Large intestine (tissue), 3 donors: ENCODE results near the gene TMEM167A. TPM values are rescaled to one million over a fixed set of nuclear protein-coding genes. Genes with fewer than 3 reads are reported as not detected.

ENCODE experiments used
- DNase-seq, 2 donors: peaks; one replicate each; pipeline versions ENCODE4 v3.0.0 to v3.0.0-alpha.2; 2013
- H3K27ac ChIP-seq: one replicate; pipeline ENCODE4 v1.5.1; 2013; ENCODE audit warnings: low read length
- H3K27me3 ChIP-seq: 2 replicates; pipeline ENCODE4 v1.6.1; 2013; ENCODE audit warnings: low read length; ENCODE audit not compliant: control insufficient read depth, insufficient read depth
- H3K36me3 ChIP-seq: 2 replicates; pipeline ENCODE4 v1.6.1; 2013; ENCODE audit warnings: low read length; ENCODE audit not compliant: control insufficient read depth, insufficient read depth
- H3K4me1 ChIP-seq: one replicate; pipeline ENCODE4 v1.6.1; 2013; ENCODE audit warnings: low read length; ENCODE audit not compliant: control insufficient read depth, insufficient read depth
- H3K4me3 ChIP-seq: one replicate; pipeline ENCODE4 v1.5.1; 2013; ENCODE audit warnings: low read length
- H3K9me3 ChIP-seq: one replicate; pipeline ENCODE4 v1.6.1; 2013; ENCODE audit warnings: mild to moderate bottlenecking, low read depth, low read length, moderate library complexity; ENCODE audit not compliant: control insufficient read depth
- WGBS: methylation state at CpG from one replicate; pipeline ENCODE4 v1.1.5; 2013; ENCODE audit warnings: low lambda C conversion rate; ENCODE audit not compliant: insufficient coverage; 5-methylcytosine and 5-hydroxymethylcytosine counted together
- polyA plus RNA-seq: library from polyadenylated mRNA; unstranded; fragments of 120-200 nt; gene quantifications from one replicate; pipeline ENCODE4 v1.2.1, GENCODE V29; 2013

The TMEM167A gene
- polyA plus RNA-seq, 1 donor: 68.2 TPM

DNA sequence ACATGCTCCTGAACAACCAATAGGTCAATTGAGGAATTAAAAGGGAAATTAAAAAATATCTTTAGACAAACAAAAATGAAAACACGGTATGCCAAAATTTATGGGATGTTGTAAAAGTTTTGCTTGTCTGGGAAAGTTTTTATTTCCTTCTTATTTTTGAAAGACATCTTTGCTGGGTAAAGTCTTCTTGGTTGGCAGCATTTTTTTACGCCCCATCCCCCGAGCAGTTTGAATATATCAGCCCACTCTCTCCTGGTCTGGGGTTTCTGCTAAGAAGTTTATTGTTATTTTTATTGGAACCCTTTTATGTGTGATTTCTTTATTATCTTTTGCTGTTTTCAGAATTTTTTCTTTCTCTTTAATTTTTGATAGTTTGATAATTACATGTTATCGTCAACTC lies 16.5 kb upstream of the TMEM167A start:
- WGBS: no CpG with 5 or more reads among the region's 4 CpGs
- H3K9me3 ChIP-seq: peaks cover 17% of the 10 kb centered on the region
- no peak overlapping the region for H3K27ac ChIP-seq

GRCh38 chr5:83092619-83093018 lies 15.4 kb upstream of the TMEM167A start:
- peaks cover 17% of the 10 kb centered on the region for H3K9me3 ChIP-seq
- H3K36me3 ChIP-seq: no peaks in the 10 kb centered on the region
- H3K27me3 ChIP-seq: no peaks in the 10 kb centered on the region
- DNase-seq: no peak
- WGBS: no CpG with 5 or more reads among the region's 2 CpGs
- H3K4me1 ChIP-seq: peaks cover 4% of the 10 kb centered on the region
- no peak overlapping the region for H3K4me3 ChIP-seq
- no peak overlapping the region for H3K27ac ChIP-seq

More for the DNA sequence above, 16.5 kb upstream of the TMEM167A start:
- no peak for DNase-seq
- Histone ChIP-seq H3K4me1 (peaks cover 14% of the 10 kb centered on the region), H3K27me3 (no peaks in the 10 kb centered on the region), H3K36me3 (no peaks in the 10 kb centered on the region), H3K4me3 (no peak overlapping the region)

- no peak overlapping the region for H3K4me3 ChIP-seq
- no peak overlapping the region for H3K27ac ChIP-seq
- no peaks in the 10 kb centered on the region for H3K36me3 ChIP-seq
- DNase-seq: no peak
- H3K9me3 ChIP-seq: peaks cover 17% of the 10 kb centered on the region
- H3K27me3 ChIP-seq: no peaks in the 10 kb centered on the region
- no CpG with 5 or more reads among the region's 3 CpGs for WGBS
- no peaks in the 10 kb centered on the region for H3K4me1 ChIP-seq
Measured at GRCh38 chr5:83090169-83090568, 13.0 kb upstream of the TMEM167A start.

DNA sequence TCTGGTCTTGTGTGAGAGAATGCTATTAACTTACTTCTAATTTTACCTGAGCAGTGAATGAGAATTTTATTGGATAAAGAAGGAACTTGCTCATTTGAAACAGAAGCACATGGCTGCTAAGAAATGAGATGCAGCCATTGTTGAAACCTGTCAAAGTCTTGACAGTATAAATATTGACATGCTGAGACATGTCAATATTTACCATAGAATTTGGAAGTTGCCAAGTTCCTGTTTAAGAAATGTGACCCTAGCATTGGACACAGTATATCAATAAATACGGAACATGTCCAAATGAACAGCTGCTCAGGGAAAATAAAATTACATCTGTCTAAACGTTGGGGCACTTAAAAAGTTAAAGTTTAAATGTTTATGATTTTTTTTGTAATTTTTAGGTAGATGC lies 7.9 kb upstream of the TMEM167A start:
- 64% methylated on average over 2 of the region's 2 CpGs for WGBS
- H3K27ac ChIP-seq: no peak overlapping the region
- no peak for DNase-seq

GRCh38 chr5:83084336-83084735 lies 7.1 kb upstream of the TMEM167A start:
- no peaks in the 10 kb centered on the region for H3K36me3 ChIP-seq
- no peak overlapping the region for H3K27ac ChIP-seq
- no peak overlapping the region for H3K4me3 ChIP-seq
- no peaks in the 10 kb centered on the region for H3K9me3 ChIP-seq
- WGBS: no CpG with 5 or more reads among the region's 2 CpGs
- no peaks in the 10 kb centered on the region for H3K27me3 ChIP-seq
- no peak for DNase-seq
- no peaks in the 10 kb centered on the region for H3K4me1 ChIP-seq

More for the DNA sequence above, 7.9 kb upstream of the TMEM167A start:
- Histone ChIP-seq H3K27me3 (no peaks in the 10 kb centered on the region), H3K9me3 (no peaks in the 10 kb centered on the region), H3K36me3 (no peaks in the 10 kb centered on the region), H3K4me3 (no peak overlapping the region), H3K4me1 (no peaks in the 10 kb centered on the region)

DNA sequence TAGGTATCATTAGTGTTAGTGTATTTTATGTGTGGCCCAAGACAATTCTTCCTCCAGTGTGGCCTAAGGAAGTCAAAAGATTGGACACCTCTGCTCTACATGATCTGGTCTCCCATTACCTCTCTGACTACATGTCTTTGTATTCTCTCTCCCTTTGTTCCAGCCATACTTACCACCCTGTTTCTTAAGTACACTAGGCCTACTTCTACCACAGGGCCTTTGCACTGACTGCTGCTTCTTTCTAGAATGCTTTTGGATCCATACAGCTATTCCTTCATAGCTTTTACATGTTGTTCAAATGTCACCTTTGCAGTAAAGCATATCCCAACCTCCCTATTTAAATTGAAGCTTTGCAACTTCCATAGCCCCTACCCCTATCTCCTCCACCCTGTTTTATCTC lies 5.6 kb upstream of the TMEM167A start:
- Histone ChIP-seq H3K4me1 (peaks cover 2% of the 10 kb centered on the region), H3K27me3 (no peaks in the 10 kb centered on the region), H3K4me3 (no peak overlapping the region), H3K27ac (no peak overlapping the region), H3K9me3 (no peaks in the 10 kb centered on the region), H3K36me3 (no peaks in the 10 kb centered on the region)
- no peak for DNase-seq

GRCh38 chr5:83077662-83078261 lies 568 bp upstream of the TMEM167A start:
- H3K36me3 ChIP-seq: peaks cover 2% of the 10 kb centered on the region
- no peaks in the 10 kb centered on the region for H3K27me3 ChIP-seq
- peak overlapping the region; percentile 93 for H3K4me3 ChIP-seq
- WGBS: no CpG with 5 or more reads among the region's 14 CpGs
- no peak for DNase-seq
- peak overlapping the region; percentile 91 for H3K27ac ChIP-seq
- peaks cover 2% of the 10 kb centered on the region for H3K4me1 ChIP-seq
- H3K9me3 ChIP-seq: no peaks in the 10 kb centered on the region

- Histone ChIP-seq H3K4me1 (no peaks in the 10 kb centered on the region), H3K27ac (no peak overlapping the region), H3K9me3 (no peaks in the 10 kb centered on the region), H3K27me3 (no peaks in the 10 kb centered on the region), H3K4me3 (no peak overlapping the region), H3K36me3 (peaks cover 2% of the 10 kb centered on the region)
- no CpG with 5 or more reads among the region's 6 CpGs for WGBS
- DNase-seq: no peak
Measured at GRCh38 chr5:83072966-83073365, 4.2 kb downstream of the TMEM167A start.

DNA sequence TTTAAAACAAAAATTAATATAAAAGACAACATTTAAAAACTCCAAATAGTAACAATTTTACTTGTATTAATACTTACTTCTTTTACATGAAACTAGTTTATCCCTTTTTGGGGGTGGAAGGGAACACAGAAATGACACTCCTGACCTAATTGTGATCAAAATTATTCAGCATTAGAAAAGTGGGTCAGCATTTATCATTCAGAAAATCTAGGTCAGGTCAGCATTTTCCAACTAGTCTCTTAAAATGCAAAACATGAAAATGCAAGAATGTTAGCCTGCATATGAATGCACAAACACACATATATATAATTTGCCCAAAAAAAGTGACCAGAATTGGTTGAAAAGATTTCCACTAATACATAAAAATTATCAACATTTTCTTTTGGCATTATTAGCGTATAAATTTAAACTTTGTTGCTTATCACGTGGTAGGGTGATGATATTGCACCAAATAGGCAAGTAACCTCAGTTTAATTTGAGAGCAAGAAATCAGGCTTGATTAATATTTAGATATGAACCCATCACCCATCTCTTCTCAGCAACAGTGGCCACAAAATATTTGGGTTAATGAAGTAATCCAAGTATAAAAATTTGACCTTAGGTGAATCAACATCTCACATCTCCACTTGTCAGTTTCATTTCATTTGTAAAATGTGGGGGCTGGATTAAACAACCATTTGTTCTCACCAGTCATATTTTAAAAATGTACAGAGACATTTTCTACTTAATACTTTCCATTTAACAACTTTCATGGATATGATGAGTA lies 5.7 kb downstream of the TMEM167A start:
- no peak for DNase-seq
- no peak overlapping the region for H3K4me3 ChIP-seq
- 95% methylated on average over 2 of the region's 2 CpGs for WGBS
- no peaks in the 10 kb centered on the region for H3K9me3 ChIP-seq
- peaks cover 2% of the 10 kb centered on the region for H3K36me3 ChIP-seq
- H3K27ac ChIP-seq: no peak overlapping the region
- H3K27me3 ChIP-seq: no peaks in the 10 kb centered on the region
- H3K4me1 ChIP-seq: no peaks in the 10 kb centered on the region

DNA sequence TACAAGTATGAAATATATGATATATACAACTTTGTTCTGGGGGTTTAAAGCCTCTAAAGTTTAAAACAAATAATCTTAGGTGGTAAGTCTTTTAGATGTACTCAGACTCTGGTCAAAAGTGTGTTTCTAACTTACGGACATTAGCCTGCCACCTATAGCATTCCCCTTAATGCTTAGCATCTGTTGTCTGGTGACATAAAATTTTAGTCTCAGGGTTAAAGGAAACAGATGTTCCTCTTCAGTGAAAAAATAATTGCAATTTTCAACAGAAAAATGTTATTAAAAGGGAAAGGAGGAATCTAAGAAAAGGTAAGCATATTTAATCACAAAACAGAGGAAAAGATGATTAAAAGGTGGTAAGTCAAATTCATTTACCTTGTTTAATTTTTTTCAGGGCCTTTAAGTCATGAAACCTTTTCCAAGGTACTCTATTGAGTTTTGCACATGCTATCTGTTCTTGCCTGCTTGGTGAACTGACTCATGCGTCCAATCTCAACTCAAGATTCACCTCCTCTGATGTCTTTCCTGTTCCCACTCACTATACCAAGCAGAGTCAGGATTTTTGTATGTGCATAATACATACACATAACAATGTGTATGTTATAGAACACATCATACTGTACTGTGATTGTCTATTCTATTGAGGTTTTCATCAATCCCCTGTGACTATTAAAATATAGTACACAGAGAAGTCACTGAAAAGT lies 7.9 kb downstream of the TMEM167A start:
- H3K4me1 ChIP-seq: no peaks in the 10 kb centered on the region
- no peaks in the 10 kb centered on the region for H3K9me3 ChIP-seq
- DNase-seq: no peak

More for the DNA sequence above, 7.9 kb downstream of the TMEM167A start:
- Histone ChIP-seq H3K4me3 (no peak overlapping the region), H3K27ac (no peak overlapping the region), H3K36me3 (peaks cover 2% of the 10 kb centered on the region), H3K27me3 (no peaks in the 10 kb centered on the region)
- WGBS: 100% methylated on average over 1 of the region's 2 CpGs
